Epithelial cell of prostate (primary cell): Measurements from ENCODE around the gene TCHHL1.

Experiments used
- DNase-seq: peaks from one replicate; pipeline ENCODE4 v3.0.0-alpha.2; 2011; ENCODE audit warnings: low read depth, low spot score
- H3K27ac ChIP-seq: fragments of 450-650 bp; 2 replicates; pipeline ENCODE4 v1.5.1; 2017; ENCODE audit warnings: mild to moderate bottlenecking

TCHHL1 gene

DNA sequence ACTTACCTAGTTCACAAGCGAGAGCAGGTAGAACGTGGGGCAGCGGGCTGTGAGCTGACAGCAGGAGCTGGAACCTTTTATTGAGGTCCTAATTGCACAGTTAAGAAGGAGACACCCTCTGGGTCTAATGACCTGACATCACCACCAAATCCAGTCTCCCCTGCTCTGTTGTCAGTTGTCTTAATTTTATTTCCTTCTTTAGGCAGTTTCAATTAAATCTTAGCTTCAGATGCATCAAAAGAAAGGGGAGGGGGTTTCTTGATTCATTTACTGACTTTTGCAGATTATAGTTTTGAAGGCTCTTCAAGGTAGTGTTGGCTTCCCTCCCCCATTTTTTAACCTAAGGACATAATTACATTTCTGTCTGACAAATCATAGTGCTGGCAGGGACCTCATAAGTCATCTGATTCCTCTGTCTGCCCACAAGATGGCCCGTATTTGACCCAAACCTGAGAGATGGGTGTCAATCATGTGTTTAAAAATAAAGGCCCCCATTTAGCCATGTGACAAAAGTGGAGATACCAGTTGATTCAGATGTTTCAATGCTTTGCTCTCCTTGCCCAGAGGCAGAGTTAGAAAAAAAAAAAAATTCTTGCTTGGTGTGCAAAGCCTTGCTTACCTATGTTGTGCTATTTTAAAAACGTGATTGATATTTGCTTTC lies at the start of gene TCHHL1:
Gene TCHHL1 (minus strand): TSS at position 51 of the 661 bp plus-strand sequence. CDS start 921 bp downstream, outside the sequence.
- DNase-seq: no peak
- H3K27ac ChIP-seq: no peak within 1 kb of the TSS

DNA sequence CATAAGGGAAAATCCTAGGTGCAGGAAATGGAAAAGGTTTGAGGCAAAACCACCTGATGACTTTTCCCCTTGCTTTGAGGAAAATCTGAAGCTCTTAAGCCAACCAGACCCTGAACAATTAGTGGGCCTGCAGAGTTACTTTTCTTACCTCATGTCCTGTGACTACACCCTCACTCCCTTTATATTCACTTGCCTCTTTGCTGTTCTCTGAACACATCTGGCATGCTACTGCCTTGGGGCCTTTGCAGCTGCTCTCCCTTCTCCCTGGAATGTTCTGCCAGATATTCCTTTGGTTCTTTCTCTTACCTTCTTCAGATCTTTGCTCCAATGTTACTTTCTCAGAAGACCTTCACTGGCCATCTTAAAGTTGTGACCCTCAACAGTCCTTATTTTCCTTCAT lies 48.4 kb upstream of the TCHHL1 start:
- no peak for DNase-seq
- H3K27ac ChIP-seq: no peak overlapping the region

DNA sequence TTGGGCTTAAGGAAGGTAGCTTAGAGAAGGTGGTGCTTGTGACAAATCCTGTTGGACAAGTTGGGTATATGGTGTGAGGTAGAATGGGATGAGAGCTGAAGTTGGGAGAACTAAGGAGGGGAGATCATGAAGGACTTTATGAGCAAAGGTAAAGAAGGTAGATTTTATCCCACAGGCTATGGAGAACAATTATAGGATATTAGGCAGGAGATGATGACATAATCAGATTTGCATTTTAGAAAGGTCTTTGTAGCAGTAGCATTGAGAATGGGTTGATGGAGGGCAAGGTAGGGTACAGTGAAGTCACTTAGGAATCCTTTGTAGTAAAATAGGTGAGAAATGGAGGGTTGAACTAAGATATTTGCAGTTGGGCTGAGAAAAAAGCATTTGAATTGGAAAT lies 41.3 kb upstream of the TCHHL1 start:
- no peak overlapping the region for H3K27ac ChIP-seq
- no peak for DNase-seq

DNA sequence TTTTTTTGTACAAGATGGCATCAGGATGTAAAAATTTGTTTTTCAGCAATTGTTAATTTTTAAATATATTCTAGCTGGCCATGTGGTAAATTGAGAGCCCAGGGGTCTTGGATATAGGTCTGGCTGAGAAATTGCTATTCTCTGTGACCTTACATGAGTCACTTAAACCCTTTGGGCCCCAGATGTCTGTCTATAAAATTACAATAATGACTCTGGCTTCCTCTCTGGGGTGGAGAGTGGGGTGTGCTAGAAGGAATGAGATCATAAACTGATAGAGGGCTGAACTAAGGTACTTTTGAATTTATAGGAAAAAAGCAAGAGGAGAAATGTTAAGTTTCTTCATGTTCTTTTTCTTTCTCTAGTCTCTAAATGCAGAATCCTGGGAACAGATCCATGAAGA lies 38.8 kb upstream of the TCHHL1 start:
- H3K27ac ChIP-seq: no peak overlapping the region
- no peak for DNase-seq

DNA sequence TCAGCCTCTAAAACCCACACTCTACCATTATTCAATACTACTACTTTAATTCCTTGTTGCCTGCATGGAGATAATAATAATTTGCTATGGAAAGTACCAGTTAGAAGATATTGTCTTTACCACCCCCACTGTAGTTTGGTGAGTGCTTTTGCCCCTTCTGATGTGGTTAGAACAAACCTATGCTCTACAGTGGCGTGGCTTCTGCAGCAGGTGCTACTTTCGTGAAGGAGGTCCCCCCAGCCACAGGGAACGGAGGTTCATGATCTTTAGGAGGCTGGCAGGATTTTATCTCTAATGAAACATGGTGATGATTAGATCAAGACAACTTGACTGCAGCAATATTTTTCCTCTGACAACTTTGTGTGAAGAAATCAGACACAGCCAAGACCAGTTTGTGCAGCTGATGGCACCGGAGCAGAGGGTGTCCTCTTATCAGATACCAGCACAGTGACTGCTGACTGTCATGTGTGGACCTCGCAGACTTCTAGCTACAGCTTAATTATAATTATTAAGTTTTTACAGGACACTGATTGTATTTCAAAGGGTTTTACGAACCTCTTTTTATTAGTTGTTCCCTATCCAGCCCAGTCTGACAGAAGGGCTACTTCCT lies 37.1 kb upstream of the TCHHL1 start:
- no peak for DNase-seq

DNA sequence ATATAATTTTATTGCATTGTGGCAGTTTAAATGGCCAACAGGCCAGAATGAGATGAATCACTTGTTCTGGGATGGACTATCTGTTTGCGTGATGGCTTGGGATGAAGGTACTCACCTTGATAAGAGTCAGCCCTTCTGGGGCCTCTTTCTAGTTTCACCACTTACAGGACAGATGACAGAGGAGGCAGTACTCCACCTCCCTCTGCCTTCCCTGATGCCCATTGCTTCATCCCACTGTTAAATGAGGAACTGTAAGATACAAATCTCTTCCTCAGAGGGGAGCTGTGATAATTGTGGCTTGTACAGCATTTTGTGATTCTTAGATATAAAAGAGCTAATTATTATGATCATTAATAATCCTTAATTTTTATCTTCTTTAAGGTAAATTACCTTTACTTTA lies 30.1 kb upstream of the TCHHL1 start:
- DNase-seq: no peak
- H3K27ac ChIP-seq: no peak overlapping the region

More for the DNA sequence above, 37.1 kb upstream of the TCHHL1 start:
- H3K27ac ChIP-seq: no peak overlapping the region

DNA sequence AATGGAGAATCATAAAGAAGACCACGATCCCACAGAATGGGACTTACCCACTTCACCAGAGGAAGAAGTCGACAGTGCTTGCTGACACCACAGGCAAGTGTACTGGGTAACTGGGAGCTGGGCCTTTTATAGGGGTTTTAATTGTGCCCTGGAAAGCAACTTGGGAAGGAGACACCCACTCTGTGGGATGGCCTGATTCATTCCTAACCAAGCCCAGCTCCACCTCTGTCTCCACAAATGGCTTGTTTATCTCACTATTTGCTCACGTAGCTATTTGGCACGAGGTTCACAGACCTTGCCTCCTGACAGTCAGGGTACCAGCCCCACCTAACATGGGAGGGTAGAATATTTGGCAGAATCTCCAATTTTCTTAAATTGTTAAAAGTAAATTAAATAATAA lies 26.5 kb upstream of the TCHHL1 start, which contains the start of gene TCHH:
Gene TCHH (minus strand): TSS at position 101 of the 400 bp plus-strand sequence. CDS start 1,364 bp downstream, outside the sequence.
- no peak within 1 kb of the TSS for H3K27ac ChIP-seq
- no peak for DNase-seq

DNA sequence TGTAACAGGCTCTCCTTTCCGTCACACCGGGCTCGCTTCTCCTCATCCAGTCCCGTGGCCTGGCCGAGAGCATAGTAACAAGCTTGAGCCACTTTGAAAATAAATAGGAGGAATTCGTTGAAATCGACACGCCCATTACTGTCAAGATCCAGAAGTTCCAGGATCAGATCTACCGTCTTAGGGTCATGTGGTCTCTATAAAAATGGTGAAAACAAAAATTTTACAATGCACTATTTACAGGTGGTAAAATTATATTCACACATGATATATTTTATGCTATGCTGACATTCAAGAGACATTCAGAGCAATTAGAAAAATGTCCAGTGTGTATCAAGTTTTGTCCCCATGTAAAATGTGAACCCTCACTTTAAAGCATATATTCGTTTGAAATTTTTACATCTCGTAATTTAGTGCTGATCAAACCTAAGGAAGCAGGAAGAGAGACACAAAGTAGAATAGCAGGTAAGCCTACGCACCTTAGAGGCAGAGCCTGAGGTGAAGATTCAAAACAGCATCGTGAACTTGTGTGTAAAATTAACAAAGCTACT lies 24.1 kb upstream of the TCHHL1 start:
- no peak overlapping the region for H3K27ac ChIP-seq
- DNase-seq: no peak

DNA sequence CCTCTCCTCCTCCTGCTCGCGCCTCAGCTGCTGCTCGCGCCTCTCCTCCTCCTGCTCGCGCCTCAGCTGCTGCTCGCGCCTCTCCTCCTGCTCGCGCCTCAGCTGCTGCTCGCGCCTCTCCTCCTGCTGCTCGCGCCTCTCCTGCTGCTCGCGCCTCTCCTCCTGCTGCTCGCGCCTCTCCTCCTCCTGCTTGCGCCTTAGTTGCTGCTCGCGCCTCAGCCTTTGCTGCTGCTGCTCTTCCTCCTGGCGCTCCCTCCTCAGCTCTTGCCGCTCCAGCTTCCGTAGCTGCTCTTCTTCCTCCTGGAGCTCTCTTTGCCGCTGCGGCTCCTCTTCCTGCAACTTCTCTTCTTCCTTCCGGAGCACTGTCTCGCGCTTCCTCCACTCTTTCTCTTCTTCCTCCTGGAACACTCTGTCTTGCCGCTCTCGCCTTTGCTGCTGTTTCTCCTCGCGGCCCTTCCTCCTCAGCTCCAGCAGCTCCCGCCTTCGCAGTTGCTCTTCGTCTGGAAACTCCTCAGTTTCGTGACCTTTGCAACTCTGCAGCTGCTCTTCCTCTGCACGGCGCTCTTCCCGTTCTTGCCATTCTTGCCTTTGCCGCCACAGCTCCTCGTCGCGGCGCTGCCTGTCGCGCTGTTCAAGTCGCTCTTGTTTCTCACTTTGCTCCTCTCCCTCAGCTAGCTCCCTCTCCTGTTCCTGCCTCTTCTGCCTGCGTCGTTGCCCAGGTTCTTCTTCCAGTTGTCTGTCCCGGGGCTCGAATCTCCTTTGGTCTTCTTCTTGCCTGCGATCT lies 23.4 kb upstream of the TCHHL1 start:
- no peak for DNase-seq
- no peak overlapping the region for H3K27ac ChIP-seq

DNA sequence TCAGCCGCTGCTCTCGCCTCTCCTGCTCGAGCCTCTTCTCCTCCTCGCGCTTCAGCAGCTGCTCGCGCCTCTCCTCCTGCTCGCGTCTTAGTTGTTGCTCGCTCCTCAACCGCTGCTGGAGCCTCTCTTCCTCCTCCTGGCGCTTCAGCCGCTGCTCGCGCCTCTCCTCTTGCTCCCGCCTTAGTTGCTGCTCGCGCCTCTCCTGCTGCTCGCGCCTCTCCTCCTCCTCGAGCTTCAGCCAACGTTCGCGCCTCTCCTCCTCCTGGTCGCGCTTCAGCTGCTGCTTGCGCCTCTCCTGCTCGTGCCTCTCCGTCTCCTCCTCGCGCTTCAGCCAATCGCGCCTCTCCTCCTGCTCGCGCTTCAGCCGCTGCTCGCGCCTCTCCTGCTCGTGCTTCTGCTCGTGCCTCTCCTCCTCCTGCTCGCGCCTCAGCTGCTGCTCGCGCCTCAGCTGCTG lies 22.7 kb upstream of the TCHHL1 start:
- no peak for DNase-seq
- no peak overlapping the region for H3K27ac ChIP-seq

DNA sequence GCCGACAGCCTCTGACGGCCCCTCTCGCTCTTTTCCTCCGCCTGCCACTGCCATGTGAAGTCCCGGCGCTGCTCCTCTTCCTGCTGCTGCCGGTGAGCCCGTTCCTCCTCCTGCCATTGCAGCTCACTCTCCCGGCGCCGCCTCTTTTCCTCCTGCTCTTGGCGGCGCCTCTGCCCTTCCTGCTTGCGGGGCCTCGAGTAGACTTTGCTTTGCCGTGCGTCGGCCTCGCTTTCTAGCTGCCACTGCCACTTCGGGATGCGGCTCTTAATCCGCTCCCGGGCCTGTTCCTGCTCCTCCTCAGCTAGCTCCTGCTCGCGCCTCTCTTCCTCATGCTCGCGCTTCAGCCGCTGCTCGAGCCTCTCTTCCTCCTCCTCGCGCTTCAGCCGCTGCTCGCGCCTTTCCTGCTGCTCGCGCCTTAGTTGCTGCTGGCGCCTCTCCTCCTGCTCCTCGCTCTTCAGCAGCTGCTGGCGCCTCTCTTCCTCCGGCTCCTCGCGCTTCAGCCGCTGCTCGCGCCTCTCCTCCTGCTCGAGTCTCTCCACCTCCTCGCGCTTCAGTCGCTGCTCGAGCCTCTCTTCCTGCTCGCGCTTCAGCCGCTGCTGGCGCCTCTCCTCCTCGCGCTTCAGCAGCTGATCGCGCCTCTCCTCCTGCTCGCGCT lies 22.1 kb upstream of the TCHHL1 start:
- H3K27ac ChIP-seq: no peak overlapping the region
- no peak for DNase-seq

DNA sequence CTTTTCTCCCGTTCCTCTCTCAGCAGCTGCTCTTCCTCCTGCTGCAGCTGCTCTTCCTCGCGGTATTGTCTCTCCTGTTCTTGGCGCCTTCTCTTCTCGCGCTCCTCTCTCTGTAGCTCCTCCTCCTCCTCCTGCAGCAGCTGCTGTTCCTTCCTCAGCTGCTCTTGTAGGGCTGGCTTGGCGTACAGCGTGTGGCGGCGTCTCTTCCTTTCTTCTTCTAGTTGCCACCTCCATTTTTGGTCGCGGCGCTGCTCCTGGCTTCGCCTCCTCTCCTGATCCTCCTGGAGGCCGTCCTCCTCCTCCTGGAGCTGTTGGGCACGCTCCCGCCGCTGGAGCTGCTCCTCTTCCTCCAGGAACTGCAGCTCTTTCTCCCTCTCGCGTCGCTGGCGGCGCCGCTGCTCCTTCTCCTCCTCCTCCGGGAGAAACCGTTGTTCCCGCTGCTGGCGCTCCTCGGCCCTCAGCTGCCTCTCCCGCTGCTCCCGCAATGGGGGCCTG lies 21.5 kb upstream of the TCHHL1 start:
- DNase-seq: no peak
- no peak overlapping the region for H3K27ac ChIP-seq

DNA sequence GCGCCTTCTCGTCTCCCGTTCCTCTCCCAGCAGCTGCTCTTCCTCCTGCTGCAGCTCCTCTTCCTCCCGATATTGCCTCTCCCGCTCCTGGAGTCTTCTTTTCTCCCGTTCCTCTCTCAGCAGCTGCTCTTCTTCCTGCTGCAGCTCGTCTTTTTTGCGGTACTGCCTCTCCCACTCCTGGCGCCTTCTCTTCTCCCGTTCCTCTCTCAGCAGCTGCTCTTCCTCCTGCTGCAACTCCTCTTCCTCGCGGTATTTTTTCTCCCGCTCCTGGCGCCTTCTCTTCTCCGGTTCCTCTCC lies 21.1 kb upstream of the TCHHL1 start:
- DNase-seq: no peak
- no peak overlapping the region for H3K27ac ChIP-seq

DNA sequence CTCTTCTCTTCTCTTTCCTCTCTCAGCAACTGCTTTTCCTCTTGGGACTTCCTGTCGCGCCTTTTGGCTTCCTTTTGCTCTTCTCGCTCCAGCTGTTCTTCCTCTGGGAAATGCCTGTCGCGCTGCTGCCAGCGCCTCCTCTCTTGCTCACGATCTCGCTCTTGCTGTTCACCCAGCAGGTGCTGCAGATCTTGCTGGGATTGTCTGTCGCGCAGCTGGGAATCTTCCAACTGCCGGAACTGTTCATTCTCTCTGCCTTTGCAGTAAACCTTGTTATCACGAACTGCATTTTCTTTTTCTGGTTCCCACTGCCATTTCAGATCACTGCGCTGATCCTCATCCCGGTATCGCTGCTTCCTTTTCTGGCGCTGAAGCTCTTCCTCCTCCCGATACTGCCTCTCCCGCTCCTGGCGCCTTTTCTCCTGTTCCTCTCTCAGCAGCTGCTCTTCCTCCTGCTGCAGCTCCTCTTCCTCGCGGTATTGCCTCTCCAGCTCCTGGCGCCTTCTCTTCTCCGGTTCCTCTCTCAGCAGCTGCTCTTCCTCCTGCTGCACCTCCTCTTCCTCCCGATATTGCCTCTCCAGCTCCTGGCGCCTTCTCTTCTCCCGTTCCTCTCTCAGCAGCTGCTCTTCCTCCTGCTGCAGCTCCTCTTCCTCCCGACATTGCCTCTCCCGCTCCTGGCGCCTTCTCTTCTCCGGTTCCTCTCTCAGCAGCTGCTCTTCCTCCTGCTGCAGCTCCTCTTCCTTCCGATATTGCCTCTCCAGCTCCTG lies 20.6 kb upstream of the TCHHL1 start:
- DNase-seq: no peak
- H3K27ac ChIP-seq: no peak overlapping the region

DNA sequence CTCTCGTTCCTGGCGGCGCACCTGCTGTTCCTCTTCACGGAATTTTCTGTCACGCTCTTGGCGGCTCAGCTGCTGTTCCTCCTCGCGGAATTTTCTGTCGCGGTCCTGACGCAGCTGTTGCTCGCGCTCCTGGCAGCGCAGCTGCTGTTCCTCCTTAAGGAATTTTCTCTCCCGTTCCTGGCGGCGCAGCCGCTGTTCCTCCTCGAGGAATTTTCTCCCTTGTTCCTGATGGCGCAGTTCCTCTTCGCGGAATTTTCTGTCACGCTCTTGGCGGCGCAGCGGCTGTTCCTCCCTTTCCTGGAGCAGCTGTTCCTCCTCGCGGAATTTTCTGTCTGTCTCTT lies 20.0 kb upstream of the TCHHL1 start:
- H3K27ac ChIP-seq: no peak overlapping the region
- no peak for DNase-seq

DNA sequence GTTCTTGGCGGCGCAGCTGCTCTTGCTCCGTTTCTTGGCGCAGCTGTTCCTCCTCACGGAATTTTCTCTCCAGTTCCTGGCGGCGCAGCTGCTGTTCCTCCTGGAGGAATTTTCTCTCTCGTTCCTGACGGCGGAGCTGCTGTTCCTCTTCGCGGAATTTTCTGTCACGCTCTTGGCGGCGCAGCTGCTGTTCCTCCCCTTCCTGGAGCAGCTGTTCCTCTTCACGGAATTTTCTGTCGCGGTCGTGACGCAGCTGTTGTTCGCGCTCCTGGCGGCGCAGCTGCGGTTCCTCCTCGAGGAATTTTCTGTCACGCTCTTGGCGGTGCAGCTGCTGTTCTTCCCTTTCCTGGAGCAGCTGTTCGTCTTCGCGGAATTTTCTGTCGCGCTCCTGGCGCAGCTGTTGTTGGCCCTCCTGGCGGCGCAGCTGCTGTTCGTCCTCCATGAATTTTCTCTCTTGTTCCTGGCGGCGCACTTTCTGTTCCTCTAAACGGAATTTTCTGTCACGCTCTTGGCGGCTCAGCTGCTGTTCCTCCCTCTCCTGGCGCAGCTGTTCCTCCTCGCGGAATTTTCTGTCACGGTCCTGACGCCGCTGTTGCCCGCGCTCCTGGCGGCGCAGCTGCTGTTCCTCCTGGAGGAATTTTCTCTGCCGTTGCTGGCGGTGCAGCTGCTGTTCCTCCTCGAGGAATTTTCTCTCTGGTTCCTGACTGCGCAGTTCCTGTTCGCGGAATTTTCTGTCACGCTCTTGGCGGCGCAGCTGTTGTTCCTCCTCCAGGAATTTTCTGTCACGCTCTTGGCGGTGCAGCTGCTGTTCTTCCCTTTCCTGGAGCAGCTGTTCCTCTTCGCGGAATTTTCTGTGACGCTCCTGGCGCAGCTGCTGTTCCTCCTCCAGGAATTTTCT lies 19.4 kb upstream of the TCHHL1 start:
- no peak for DNase-seq
- H3K27ac ChIP-seq: no peak overlapping the region

DNA sequence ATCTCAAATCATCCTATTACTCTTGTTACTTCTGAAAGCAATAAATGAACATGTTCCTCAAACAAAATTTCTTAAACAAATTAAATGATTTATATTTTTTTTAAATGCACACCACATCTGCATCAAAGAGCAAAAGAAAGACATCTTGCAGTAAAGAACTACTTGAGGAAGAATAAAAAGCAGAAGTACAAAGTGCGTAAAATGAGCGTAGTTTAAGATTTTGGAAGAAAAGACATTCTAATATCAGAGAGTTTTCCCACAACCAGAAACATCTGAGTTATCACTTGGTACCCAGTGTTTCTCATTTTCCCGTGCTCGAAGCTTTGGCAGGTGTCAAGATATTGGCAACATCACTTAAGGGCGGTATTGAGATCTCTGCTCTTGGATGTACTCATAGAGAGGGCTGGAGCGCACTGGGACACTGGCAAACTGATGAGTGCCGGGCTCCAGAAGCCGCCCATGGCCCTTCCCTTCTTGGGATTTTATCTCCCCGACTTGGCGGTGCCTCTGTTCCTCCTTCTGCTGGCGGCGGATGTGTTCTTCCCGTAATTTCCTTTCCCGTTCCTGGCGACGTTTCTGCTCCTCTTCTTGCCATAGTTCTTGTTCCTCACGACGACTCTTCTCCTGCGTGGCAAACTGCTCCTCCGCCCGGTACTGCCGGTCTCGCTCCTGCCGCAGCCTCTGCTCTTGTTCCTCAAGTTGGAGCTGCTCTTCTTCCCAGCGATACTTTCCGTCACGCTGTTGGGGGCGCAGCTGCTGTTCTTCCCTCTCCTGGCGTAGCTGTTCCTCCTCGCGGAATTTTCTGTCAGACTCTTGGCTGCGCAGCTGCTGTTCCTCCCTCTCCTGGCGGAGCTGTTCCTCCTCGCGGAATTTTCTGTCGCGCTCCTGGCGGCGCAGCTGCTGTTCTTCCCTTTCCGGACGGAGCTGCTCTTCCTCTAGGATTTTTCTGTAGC lies 18.4 kb upstream of the TCHHL1 start:
- DNase-seq: no peak
- no peak overlapping the region for H3K27ac ChIP-seq

DNA sequence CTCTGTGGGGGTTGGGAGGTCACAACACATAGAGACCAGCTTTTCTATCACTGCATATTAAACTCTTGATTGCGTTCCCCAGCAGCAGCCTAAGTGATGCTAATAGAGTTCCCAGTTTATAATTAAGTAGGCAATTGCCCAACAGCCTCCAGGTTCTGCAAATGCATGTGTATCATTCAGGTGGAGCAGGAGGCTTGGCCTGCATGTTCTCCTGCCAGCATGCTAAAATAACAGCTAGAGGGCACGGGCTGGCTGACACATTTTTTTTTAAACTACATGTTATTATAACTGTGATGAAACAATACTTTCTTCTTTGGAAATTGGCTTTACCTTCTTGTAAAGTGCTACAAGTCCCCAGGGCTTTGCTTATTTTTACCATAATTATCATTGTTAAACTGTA lies 16.0 kb upstream of the TCHHL1 start:
- DNase-seq: no peak
- H3K27ac ChIP-seq: no peak overlapping the region
